Stimulated activated CD4-positive, alpha-beta T cell treated with anti-CD3 and anti-CD28 coated beads, Interleukin-2, amount 100 ng/mL, for 48 hours (primary cell): Measurements from ENCODE around the gene HTRA1.
A peak's percentile ranks its signal among the peaks of the same experiment; 100 is the strongest.

Source experiments
- DNase-seq, 2 donors: peaks; one replicate each; pipeline ENCODE4 v3.0.0-alpha.2; 2020

The HTRA1 gene

DNA sequence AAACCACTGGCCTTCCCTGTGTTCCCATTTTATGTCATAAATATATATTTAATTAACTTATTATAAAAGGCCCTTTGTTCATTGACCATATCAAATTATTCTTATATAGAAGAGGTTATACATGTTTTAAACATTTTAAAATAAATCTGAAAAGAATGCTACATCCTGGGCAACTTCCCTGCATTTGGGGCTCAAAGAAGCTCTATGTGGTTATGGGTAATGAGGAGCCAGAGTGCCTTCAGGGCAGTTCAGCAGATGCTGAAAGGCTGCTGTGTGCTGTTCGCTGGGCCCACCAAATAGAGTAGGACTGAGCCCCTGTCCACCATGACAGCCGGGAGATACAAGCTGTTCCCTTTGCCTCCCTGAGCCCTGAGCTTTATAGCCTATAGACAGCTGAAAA, 35.9 kb downstream of the HTRA1 start:
- DNase-seq = no peak

DNA sequence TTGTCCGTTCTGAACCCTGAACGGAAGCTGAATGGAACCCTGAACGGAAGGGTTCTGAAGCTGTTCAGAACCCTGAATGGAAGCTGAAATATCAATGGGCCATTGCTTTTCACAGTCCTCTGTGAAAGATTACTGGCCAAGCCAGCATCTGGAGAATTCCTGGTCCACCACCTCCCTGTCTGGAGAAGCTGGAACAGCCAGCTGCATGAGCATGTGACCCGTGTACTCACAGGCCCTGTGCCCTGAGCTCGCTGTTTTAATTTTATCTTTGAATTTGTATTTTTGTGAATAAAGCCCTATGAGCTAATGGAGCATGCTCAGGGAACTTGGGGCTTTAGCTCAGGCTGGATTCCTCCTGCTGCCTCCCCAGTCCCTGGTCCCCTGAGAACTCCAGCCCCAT, 37.2 kb downstream of the HTRA1 start:
- no peak for DNase-seq

- DNase-seq = no peak
Observed at GRCh38 chr10:122499012-122499411, 37.7 kb downstream of the HTRA1 start.

DNA sequence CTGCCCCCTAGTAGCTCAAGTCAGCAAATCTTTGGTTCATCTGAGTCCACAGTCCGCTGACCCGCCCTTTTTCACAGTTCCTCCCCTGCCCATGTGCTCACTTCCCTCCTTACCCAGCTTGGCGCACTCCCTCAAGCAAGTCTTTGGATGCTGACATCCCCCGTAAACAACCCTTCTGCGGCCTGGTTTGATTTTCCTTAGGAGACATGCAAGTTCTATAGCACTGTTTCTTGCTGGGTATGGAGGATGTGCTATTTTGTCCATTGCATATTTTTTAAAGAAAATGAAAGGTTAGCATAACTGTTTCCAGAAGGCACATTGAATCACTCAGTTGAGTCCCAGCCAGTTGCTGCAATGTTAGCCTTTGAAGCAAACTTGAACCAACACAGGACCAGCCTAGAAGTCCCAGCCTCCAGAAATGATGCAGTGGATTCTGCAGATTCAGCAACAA, 38.2 kb downstream of the HTRA1 start:
- no peak for DNase-seq

DNA sequence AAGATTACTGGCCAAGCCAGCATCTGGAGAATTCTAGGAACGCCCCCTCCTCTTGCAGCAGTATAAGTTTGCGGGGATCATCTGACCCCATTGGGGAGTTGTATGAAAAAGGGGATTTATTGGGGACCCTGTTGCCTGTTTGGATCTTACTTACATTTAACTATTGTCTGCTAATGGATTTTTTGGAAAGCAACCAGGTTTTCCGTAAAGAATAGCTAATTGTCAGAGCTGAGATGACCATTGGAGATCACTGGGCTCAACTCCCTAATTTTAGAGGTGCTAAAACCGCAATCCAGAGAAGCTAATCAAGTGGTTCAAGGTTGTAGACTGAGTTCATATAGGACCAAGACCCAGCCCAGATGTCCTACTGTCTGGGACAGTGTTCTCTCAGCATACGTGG, 38.8 kb downstream of the HTRA1 start:
- DNase-seq = no peak

- no peak for DNase-seq
Observed at GRCh38 chr10:122500726-122501125, 39.4 kb downstream of the HTRA1 start.

GRCh38 chr10:122503012-122503411, 41.7 kb downstream of the HTRA1 start:
- no peak for DNase-seq

GRCh38 chr10:122503886-122504609, 42.7 kb downstream of the HTRA1 start:
- DNase-seq = no peak

DNA sequence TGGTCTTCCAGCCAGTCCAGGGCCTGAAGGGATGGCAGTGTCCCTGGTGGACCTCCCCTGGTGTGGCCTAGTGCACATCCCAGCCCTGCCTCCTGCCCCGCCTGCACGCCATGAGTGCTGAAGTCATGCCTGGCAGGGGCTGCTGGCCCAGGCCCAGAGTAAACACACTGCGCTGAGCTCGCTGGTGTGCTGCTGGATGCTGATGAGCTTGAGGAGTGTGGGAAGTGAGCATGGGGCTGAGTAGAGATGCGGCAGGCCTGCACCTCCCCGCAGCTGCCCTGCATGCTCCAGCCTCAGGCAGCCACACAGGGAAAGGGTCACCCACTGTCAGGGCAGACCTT, 43.2 kb downstream of the HTRA1 start:
- DNase-seq = no peak

DNA sequence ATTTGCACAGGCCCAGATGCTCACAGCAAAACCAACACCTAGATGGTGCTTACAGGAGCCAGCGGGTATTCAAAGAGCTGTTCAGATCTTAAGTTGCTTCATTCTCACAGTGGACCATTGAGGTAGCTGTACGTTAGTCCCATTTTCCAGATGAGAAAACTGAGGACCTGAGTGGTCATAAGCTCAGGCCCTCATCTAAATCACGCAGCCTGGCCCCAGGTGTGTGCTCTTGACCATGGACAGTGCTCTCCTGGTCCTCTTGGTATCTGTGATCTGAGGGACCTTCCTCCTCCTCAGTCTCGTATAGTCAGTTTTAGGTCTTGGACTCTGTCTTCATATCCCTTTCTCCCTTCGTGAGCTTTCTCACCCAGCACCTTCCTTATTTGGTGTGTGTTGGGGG, 43.7 kb downstream of the HTRA1 start:
- no peak for DNase-seq

- no peak for DNase-seq
Observed at GRCh38 chr10:122505885-122506645, 44.7 kb downstream of the HTRA1 start.

DNA sequence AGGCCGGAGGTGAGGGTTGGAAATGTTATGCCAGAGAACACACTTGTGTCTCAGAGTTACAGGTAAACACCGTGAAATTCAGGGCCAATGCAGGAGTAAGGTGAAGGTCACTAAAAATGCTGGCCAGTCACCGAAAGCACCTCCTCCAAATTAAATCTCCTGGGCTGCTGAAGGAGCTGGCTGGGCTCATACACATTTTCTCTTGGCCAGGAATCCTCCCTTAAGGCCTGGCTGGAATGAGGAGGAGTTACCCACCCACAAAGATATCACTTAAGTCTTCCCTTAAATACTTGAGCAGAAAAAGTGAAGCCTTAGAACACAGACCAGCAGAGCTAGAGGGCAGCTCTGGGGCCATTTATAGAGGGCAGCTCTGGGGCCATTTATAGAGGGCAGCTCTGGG, 46.3 kb downstream of the HTRA1 start:
- no peak for DNase-seq

GRCh38 chr10:122508021-122508420, 46.7 kb downstream of the HTRA1 start:
- no peak for DNase-seq

DNA sequence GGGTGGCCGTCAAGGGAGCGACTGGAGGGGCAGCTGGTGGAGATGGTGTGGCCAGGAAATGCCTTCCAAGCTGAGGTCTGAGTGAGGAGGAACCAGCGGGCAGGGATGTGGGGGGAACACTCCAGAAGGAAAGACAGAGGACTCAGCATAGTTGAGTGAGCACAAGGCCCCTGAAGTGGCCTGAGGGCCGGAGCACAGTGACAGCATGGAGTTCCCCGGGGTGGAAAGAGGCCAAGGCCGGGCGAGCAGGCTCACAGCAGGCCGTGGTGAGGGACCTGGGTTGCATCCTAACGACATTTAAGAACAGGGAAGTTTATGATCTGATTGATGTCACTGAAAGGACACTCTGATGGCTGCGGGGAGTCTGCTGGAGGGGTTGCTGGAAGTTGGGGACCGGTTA, 48.0 kb downstream of the HTRA1 start:
- no peak for DNase-seq

- DNase-seq = no peak
Observed at GRCh38 chr10:122510326-122510725, 49.0 kb downstream of the HTRA1 start.

- DNase-seq = no peak
Observed at GRCh38 chr10:122510736-122511135, 49.4 kb downstream of the HTRA1 start.

- DNase-seq = no peak
Observed at GRCh38 chr10:122513053-122513452, 51.7 kb downstream of the HTRA1 start.

GRCh38 chr10:122514045-122514840, 52.9 kb downstream of the HTRA1 start:
- DNase-seq = no peak

DNA sequence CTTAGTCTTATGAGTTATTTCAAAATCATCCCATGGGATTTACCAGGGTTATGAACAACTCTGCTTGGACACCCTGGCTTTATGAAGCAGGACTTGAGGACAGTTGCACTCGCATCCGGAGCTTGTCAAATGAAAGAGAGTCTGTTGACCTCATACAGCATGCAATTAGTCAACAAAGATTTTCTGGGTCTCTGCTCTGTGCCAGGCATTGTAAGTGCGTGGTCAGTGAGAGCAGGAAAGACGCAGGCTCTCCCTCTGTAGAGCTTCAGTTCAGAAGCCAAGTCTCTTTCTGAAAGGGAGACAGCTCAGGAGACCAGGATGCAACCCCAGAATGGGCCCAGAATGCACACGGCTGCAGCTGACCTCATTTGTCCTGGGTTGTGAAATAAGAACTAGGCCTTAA, 53.7 kb downstream of the HTRA1 start:
- no peak for DNase-seq

DNA sequence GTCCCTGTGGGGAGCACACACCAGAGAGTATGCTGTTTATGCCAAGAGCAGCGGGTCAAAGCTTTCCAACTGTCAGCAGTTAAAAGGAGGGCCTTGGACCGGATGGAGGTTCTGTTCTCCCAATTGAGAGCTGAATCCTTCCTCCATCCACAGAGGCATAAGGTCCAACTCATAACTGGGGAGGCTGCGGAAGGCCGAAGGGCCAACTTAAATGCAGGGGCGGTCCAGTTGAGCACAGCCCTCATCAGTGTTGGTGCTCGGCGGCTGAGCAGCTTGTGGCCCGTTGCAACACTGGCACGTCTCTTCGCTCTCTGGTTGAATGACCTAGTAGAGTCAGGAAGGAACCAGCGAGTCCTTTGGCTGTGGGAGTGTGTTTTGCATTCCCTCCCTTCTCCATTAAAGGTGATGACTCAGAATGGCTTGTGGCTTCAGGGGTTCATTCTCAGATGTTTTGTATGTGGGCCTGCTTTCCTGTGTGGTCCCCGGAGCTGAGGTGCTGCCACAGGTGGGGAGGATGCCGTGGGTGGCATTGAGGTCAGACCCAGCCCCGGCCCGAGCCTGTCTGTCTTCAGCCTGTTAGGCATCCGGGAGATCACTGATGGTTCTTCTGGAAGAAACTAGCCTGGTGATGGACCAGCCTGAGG, 54.4 kb downstream of the HTRA1 start:
- peak; percentile 17 to 30 for DNase-seq

DNA sequence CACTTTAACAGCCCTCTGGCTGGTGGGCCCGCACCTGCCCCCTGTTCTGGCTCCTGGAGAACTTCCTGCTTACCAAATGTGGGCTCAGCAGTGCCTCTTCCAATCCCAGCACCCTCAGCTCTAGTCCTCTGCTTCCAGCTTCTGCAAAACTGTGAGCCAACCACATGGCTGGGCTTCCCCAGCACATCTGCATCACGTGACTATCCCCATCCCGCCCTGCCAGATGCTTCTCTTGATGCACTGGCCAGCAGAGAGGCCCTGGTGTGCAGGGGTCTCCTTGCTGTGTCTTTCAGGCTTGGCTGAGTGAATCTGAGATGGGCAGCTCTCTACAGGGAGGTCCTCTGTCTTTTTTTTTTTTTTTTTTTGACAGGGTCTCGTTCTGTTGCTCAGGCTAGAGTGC, 55.4 kb downstream of the HTRA1 start:
- no peak for DNase-seq

DNA sequence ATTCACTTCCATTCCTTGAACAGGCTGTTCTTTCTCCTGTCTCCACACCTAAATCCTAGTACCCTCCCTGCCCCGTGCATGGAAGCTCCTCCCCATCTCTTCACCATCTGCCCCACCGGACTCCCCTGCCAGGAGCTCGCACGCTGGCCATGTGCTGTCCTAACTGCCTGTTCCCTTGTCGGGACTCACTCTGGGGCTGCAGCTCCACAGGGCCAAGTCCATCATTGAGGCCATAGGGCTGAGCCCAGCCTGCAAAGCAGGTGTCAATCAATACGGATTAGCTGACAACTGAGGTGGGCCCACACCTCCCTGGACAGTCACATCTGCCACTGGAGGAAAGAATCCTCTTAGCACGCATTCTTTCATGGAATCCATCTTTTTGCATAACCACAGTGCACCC, 57.8 kb downstream of the HTRA1 start:
- no peak for DNase-seq

GRCh38 chr10:122519873-122520272, 58.5 kb downstream of the HTRA1 start:
- no peak for DNase-seq
